Fibroblast of skin of right quadriceps (primary cell): Measurements from ENCODE around the gene SLC6A16.
"Not testable (repeated sequence)": the region's sequence is repeated elsewhere in the genome, so short reads cannot be mapped to it uniquely, and the experiment has no call there.

ENCODE experiments used
- DNase-seq: peaks from one replicate; pipeline ENCODE4 v3.0.0-alpha.2; 2013

The SLC6A16 gene

GRCh38 chr19:49324801-49325576 lies at the start of gene SLC6A16:
Gene SLC6A16 (minus strand): TSS chr19:49325191. CDS start chr19:49311347, 13,844 bp downstream.
- no peak for DNase-seq

- DNase-seq, result not testable (repeated sequence)
These were observed 48.2 kb upstream of the SLC6A16 start for GRCh38 chr19:49373174-49373573.

GRCh38 chr19:49371184-49371583 lies 46.2 kb upstream of the SLC6A16 start:
- no peak for DNase-seq

GRCh38 chr19:49368711-49369358 lies 43.8 kb upstream of the SLC6A16 start:
- no peak for DNase-seq

GRCh38 chr19:49366110-49366509 lies 41.1 kb upstream of the SLC6A16 start:
- no peak for DNase-seq

DNA sequence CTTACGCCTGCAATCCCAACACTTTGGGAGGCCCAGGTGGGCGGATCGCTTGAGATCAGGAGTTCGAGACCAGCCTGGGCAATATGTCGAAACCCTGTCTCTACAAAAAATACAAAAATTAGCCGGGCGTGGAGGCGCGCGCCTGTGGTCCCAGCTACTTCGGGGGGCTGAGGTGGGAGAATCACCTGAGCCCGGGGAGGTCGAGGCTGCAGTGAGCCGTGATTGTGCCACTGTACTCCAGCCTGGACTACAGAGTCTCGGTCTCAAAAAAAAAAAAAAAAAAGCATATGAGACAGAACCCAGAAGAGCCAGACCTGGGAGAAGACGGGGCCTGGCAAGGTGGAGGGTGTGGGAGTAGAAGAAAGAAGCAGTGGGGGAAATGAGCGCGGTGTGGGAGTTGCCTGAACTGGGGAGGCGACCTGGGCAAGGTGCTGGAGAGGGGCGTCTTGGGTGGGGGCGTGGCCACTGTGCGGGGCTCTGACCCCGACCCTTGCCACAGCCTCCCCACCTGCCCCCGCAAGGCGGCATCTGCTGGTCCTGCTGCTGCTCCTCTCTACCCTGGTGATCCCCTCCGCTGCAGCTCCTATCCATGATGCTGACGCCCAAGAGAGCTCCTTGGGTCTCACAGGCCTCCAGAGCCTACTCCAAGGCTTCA lies 39.2 kb upstream of the SLC6A16 start:
- no peak for DNase-seq

- DNase-seq, result peak; percentile 99
These were observed 38.5 kb upstream of the SLC6A16 start, which contains the start of gene DKKL1 for GRCh38 chr19:49363268-49364082. Gene DKKL1 (plus strand): TSS chr19:49363877. CDS start chr19:49363999, 122 bp downstream.

- peak; percentile 49 for DNase-seq
These were observed 37.9 kb upstream of the SLC6A16 start for GRCh38 chr19:49362929-49363267.

DNA sequence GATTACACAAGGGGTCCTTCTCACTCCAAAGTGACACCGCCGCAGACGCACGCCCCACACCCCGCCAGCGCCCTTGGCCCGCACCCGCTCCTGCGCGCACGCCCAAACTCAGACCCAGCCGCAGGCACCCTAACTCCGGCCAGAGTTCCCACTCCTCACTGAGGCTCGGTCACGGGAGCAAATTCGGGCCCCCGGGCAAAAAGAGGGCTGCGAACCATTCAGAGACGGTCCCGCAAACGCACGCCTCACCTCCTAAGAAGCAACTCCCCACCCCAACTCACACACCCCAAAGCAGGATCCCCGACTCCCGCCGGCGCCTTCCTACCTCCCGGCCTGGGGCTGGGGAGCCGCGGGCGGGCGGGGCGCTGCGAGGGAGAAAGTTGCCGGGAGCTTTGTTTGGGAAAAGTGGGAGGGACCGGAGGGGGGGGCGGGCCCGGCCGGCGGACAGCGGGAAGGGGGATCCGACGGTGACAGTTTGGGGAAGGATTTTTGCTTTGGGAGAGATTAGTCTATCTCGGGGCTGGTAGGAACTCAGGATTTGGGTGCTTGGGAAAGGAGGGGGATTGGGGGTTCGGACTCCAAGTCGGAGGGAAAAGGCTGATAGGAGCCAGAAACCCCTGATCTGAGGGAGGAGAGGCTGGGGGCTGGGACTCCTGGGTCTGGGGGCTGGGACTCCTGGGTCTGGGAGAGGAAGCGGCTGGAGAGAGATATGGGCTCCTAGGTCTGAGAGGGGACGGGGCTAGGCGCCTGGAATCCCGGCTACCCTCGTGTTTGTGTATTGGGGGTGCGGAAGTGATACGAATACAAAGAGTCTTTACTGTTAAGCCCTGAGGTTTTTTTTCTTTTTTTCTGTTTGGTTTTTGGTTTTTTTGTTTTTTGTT lies 37.3 kb upstream of the SLC6A16 start, which contains the start of gene TEAD2:
TSS of gene TEAD2 (minus strand) at position 369 of the 881 bp plus-strand sequence. CDS start 2,341 bp downstream, outside the sequence.
- DNase-seq, result peak; percentile 77

- peak; percentile 94 for DNase-seq
These were observed 36.6 kb upstream of the SLC6A16 start for GRCh38 chr19:49361438-49362047.

DNA sequence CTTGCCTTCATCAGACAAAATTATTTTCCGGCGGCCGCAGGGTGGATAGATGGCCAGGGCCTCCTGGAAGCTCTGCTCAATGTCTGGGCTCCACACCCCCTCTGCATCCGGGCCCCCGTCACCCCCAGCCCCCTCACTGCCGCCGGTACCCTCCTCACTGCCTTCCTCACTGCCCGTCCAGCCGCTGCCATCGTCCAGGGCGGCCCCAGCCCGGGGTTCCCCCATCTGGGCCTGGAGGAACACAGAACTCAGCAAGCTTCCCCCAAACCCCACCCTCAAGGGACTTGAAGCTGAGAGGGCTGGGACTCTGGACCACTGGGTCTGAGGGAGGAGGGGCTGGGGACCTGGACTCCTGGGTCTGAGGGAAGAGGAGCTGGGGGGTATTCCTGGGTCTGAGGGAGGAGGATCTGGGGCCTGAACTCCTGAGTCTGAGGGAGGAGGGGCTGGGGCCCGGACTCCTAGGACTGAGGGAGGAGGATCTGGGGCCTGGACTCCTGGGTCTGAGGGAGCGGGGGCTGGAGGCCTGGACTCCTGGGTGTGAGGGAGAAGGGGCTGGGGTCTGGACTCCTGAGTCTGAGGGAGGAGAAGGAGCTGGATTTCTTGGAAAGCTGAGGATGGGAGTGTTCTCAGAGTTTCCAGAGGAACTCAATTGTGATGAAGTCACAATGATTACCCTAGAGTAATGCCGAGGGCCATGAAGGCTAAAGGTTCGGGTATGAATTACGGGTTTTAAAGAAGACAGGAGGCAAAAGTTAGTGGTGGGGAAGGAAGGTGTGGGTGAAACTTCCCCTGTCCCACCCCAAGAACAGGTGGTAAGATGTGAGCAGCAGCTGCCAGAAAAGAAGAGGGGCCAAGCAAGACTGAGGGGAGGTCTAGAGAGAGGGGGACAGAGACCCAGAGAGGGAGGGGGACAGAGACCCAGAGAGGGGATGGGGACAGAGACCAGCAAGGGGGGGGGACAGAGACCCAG lies 35.1 kb upstream of the SLC6A16 start:
- DNase-seq, result no peak

GRCh38 chr19:49357186-49357585 lies 32.2 kb upstream of the SLC6A16 start:
- DNase-seq, result no peak

- no peak for DNase-seq
These were observed 31.4 kb upstream of the SLC6A16 start for GRCh38 chr19:49356382-49356781.

GRCh38 chr19:49355909-49356353 lies 30.9 kb upstream of the SLC6A16 start:
- DNase-seq, result peak; percentile 39

DNA sequence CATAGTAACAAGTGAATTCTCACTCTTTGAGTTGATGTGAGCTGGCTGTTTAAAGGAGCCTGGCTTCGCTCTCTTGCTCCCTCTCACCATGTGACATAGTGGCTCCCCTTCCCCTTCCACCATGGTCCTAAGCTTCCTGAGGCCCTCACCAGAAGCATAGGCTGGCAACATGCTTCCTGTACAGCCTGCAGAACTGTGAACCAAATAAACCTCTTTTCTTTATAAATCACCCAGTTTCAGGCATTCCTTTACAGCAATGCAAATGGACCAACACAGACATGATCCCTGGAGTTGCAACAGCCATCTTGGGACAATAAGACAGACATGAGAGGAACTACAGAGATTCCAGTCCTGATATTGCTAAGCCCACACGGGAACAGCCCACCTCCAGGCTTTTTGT lies 24.6 kb upstream of the SLC6A16 start:
- DNase-seq, result no peak

DNA sequence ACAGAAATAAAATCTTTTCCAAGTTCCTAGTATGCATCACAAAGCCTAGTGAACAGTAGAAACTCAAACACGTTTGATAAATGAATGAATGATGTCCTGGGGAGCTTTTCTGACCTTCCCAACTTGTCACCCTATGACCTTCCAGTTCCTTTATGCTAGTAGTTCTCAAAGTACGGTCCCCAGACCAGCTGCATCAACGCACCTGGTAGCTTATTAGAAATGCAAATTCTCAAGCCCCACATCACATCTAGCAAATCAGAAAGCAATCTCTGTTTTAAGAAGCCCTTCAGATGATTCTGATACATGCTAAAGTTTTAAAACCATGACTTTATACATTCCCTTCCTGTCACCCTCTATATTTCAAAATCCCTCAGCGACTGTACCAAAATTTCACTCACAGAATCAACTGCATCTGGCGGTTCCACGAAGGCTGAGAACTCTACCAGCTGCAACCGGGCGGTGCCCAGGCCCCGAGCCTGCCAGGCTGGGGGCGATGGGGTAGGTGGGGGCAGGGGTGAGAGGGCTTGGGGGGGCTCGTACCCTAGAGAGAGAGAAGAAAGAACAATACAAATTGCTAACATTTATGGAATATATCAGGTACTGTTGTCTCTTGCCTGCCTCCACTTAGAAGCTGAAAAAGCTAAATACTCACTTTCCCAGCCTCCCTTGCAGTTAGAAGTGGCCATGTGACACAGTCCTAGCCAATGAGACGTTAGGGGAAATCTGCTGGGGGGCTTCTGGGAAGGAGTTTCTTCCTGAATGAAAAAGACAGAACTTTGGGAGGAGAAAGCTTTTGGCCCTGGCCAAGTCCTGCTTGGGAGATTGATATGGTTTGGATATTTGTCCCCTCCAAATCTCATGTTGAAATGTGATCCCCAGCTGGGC lies 23.6 kb upstream of the SLC6A16 start:
- DNase-seq, result no peak

DNA sequence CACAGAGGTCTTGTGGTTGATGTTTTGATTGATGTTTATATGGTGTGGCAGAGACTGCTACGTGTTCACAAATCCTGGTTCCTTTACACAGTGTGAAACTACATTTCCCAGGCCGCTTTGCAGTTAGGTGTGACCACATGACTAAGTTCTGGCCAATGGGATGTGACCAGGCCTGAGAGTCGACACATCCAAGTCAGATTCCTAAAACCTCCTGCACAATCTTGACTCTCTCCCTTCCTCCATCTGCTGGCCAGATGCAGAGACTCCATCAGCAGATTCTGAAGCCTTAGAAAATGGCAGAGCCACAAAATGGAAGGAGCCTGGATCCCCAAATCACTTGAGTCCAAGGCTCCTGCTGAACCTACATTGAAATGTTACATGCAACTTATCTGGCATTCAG lies 22.8 kb upstream of the SLC6A16 start:
- peak; percentile 72 for DNase-seq

- no peak for DNase-seq
These were observed 22.2 kb upstream of the SLC6A16 start for GRCh38 chr19:49347191-49347590.
